ENCODE measurements around the gene DMRT1.
A peak's percentile ranks its signal among the peaks of the same experiment; 100 is the strongest.
"Not testable (repeated sequence)": the region's sequence is repeated elsewhere in the genome, so short reads cannot be mapped to it uniquely, and the experiment has no call there.

DMRT1 gene

GRCh38 chr9:886886-887285 lies 45.4 kb downstream of the DMRT1 start:
- Mint-ChIP-seq H3K27ac (no peak overlapping the region), H3K4me3 (no peak overlapping the region), H3K36me3 (ENCODE audit: low read depth) (no peaks in the 10 kb centered on the region), H3K4me1 (ENCODE audit: low read depth) (peaks cover 4% of the 10 kb centered on the region), H3K9me3 (no peaks in the 10 kb centered on the region), H3K27me3 (peaks cover 17% of the 10 kb centered on the region)

GRCh38 chr9:892123-892522 lies 50.6 kb downstream of the DMRT1 start:
- Mint-ChIP-seq H3K4me3 (no peak overlapping the region), H3K27me3 (peaks cover 17% of the 10 kb centered on the region), H3K4me1 (ENCODE audit: low read depth) (peaks cover 14% of the 10 kb centered on the region), H3K36me3 (ENCODE audit: low read depth) (no peaks in the 10 kb centered on the region), H3K27ac (no peak overlapping the region), H3K9me3 (no peaks in the 10 kb centered on the region)

GRCh38 chr9:893115-893514 lies 51.6 kb downstream of the DMRT1 start:
- no peak overlapping the region for H3K4me3 Mint-ChIP-seq
- H3K9me3 Mint-ChIP-seq = no peaks in the 10 kb centered on the region
- peaks cover 18% of the 10 kb centered on the region for H3K27me3 Mint-ChIP-seq
- peaks cover 14% of the 10 kb centered on the region for H3K4me1 Mint-ChIP-seq (ENCODE audit: low read depth)
- no peak overlapping the region for H3K27ac Mint-ChIP-seq
- H3K36me3 Mint-ChIP-seq (ENCODE audit: low read depth) = no peaks in the 10 kb centered on the region

GRCh38 chr9:893843-894420 lies 52.4 kb downstream of the DMRT1 start:
- Mint-ChIP-seq H3K9me3 (no peaks in the 10 kb centered on the region), H3K27me3 (peaks cover 24% of the 10 kb centered on the region), H3K4me3 (no peak overlapping the region), H3K36me3 (ENCODE audit: low read depth) (no peaks in the 10 kb centered on the region), H3K4me1 (ENCODE audit: low read depth) (peaks cover 14% of the 10 kb centered on the region), H3K27ac (peak overlapping the region; percentile 69)

GRCh38 chr9:899440-900184 lies 58.1 kb downstream of the DMRT1 start:
- Mint-ChIP-seq H3K9me3 (no peaks in the 10 kb centered on the region), H3K36me3 (ENCODE audit: low read depth) (no peaks in the 10 kb centered on the region), H3K4me3 (no peak overlapping the region), H3K27me3 (peaks cover 42% of the 10 kb centered on the region), H3K27ac (no peak overlapping the region), H3K4me1 (ENCODE audit: low read depth) (no peaks in the 10 kb centered on the region)

DNA sequence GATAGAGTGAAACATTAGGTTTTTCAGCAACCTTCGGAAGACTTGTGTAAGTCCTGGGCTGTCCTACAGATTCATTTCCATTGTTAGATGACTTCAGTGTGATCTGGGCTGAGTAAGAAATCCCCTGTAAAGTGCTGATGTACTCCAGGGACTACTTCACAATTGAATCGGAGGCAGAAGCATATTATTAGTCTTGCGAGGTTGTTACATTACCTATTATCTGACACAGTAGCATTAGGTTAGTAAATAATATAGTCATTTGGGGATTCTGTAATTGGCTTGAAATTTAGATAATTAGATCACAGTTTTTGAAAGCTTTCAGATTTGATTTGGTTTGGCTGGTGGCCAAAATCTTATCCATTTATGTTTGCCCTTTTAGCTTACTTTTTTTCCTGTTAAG lies 62.4 kb downstream of the DMRT1 start:
- Mint-ChIP-seq H3K27ac (no peak overlapping the region), H3K9me3 (no peaks in the 10 kb centered on the region), H3K36me3 (ENCODE audit: low read depth) (no peaks in the 10 kb centered on the region), H3K4me1 (ENCODE audit: low read depth) (no peaks in the 10 kb centered on the region), H3K27me3 (peaks cover 65% of the 10 kb centered on the region), H3K4me3 (no peak overlapping the region)

- H3K4me1 Mint-ChIP-seq (ENCODE audit: low read depth) = no peaks in the 10 kb centered on the region
- H3K27ac Mint-ChIP-seq = no peak overlapping the region
- H3K4me3 Mint-ChIP-seq = no peak overlapping the region
- H3K27me3 Mint-ChIP-seq = peaks cover 75% of the 10 kb centered on the region
- H3K36me3 Mint-ChIP-seq (ENCODE audit: low read depth) = no peaks in the 10 kb centered on the region
- H3K9me3 Mint-ChIP-seq = no peaks in the 10 kb centered on the region
Measured at GRCh38 chr9:905906-906305, 64.4 kb downstream of the DMRT1 start.

DNA sequence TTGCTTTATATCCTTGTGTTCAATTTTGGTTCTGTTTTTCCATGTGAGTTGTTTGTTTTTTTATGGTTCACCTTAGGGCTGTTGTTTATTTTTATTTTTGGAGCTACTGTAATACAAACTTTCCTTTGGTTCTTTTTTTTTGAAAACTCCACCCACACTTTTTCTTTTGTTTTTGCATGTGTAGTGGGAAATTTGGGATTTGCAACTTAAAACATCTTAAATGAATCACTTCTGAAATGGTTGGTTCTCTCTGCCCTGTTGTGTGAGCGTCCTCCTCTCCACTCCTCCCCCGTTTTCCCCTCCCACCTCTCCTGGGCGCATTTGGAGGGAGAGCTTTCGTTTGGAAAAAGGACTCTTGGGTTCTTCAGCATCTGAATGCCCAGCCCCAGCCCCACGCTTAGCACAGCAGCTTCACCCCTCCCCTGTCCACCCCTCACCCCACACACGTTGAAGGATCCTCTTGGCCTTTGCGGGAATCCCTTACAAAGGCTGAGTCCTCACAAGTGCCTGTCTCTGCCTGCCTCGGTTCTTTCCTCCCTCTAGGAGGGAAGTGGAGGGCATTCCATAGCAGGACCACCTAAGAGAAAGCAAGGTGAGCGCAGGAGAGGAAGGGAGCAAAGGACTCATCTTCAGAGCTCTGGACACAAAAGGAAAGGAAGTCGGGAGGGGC lies 67.2 kb downstream of the DMRT1 start:
- H3K27ac Mint-ChIP-seq = no peak overlapping the region
- no peaks in the 10 kb centered on the region for H3K36me3 Mint-ChIP-seq (ENCODE audit: low read depth)
- H3K4me3 Mint-ChIP-seq = no peak overlapping the region
- H3K27me3 Mint-ChIP-seq = peaks cover 75% of the 10 kb centered on the region
- H3K9me3 Mint-ChIP-seq = no peaks in the 10 kb centered on the region
- H3K4me1 Mint-ChIP-seq (ENCODE audit: low read depth) = no peaks in the 10 kb centered on the region

DNA sequence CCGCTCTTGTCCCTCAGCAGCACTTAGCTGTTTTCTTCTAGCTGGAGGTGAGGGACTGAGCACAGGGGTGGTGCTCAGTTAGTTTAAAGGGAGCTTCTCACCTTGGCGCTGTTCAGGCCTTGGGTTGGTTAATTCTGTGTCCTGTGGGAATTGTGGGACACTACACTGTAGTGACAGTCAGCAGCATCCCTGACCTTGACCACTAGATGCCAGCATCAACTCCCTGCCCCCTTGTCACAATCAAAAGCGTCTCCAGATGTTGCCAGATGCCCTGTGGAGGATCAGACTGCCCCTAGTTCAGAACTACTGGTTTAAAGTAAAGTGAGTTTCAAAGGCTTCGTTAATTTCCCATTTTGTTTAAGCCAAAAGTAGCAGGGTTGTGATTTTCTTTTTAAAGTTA lies 69.5 kb downstream of the DMRT1 start:
- H3K27me3 Mint-ChIP-seq = peaks cover 54% of the 10 kb centered on the region
- no peaks in the 10 kb centered on the region for H3K4me1 Mint-ChIP-seq (ENCODE audit: low read depth)
- no peak overlapping the region for H3K27ac Mint-ChIP-seq
- H3K9me3 Mint-ChIP-seq = no peaks in the 10 kb centered on the region
- H3K36me3 Mint-ChIP-seq (ENCODE audit: low read depth) = no peaks in the 10 kb centered on the region
- no peak overlapping the region for H3K4me3 Mint-ChIP-seq

GRCh38 chr9:912776-913175 lies 71.3 kb downstream of the DMRT1 start:
- Mint-ChIP-seq H3K36me3 (ENCODE audit: low read depth) (no peaks in the 10 kb centered on the region), H3K9me3 (no peaks in the 10 kb centered on the region), H3K27me3 (peaks cover 41% of the 10 kb centered on the region), H3K27ac (no peak overlapping the region), H3K4me3 (no peak overlapping the region), H3K4me1 (ENCODE audit: low read depth) (no peaks in the 10 kb centered on the region)

- H3K36me3 Mint-ChIP-seq (ENCODE audit: low read depth); H3K27ac Mint-ChIP-seq; H3K4me3 Mint-ChIP-seq; H3K4me1 Mint-ChIP-seq (ENCODE audit: low read depth); H3K9me3 Mint-ChIP-seq: not testable (repeated sequence)
- H3K27me3 Mint-ChIP-seq = peaks cover 36% of the 10 kb centered on the region
Measured at GRCh38 chr9:913526-913925, 72.0 kb downstream of the DMRT1 start.

- H3K9me3 Mint-ChIP-seq = no peaks in the 10 kb centered on the region
- H3K4me1 Mint-ChIP-seq (ENCODE audit: low read depth) = no peaks in the 10 kb centered on the region
- H3K27ac Mint-ChIP-seq = no peak overlapping the region
- H3K36me3 Mint-ChIP-seq (ENCODE audit: low read depth) = no peaks in the 10 kb centered on the region
- peaks cover 10% of the 10 kb centered on the region for H3K27me3 Mint-ChIP-seq
- no peak overlapping the region for H3K4me3 Mint-ChIP-seq
Measured at GRCh38 chr9:917730-918129, 76.2 kb downstream of the DMRT1 start.

DNA sequence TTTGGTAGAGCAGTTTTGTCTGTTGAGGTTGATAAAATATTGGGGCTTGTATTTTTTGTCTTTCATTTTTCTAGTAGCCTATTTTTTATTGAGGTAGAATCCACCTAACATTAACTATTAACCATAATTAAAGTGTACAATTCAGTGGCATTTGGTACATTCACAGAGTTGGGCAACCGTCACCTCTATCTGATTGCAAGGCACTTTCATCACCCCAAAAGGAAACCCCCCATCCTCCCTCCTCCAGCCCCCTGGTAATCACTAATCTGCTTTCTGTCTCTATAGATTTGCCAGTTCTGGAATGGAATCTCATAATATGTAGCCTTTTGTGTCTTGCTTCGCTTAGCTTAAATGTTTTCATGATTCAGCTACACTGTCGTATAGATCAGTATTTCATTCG lies 79.4 kb downstream of the DMRT1 start:
- H3K27ac Mint-ChIP-seq = no peak overlapping the region
- H3K4me3 Mint-ChIP-seq = no peak overlapping the region

GRCh38 chr9:922171-922570 lies 80.7 kb downstream of the DMRT1 start:
- H3K27me3 Mint-ChIP-seq = peaks cover 12% of the 10 kb centered on the region
- no peak overlapping the region for H3K27ac Mint-ChIP-seq
- H3K4me3 Mint-ChIP-seq = no peak overlapping the region
- no peaks in the 10 kb centered on the region for H3K36me3 Mint-ChIP-seq (ENCODE audit: low read depth)
- no peaks in the 10 kb centered on the region for H3K9me3 Mint-ChIP-seq
- no peaks in the 10 kb centered on the region for H3K4me1 Mint-ChIP-seq (ENCODE audit: low read depth)

More for the DNA sequence above, 79.4 kb downstream of the DMRT1 start:
- H3K27me3 Mint-ChIP-seq = peaks cover 17% of the 10 kb centered on the region
- no peaks in the 10 kb centered on the region for H3K9me3 Mint-ChIP-seq
- no peaks in the 10 kb centered on the region for H3K36me3 Mint-ChIP-seq (ENCODE audit: low read depth)
- no peaks in the 10 kb centered on the region for H3K4me1 Mint-ChIP-seq (ENCODE audit: low read depth)

GRCh38 chr9:922731-923130 lies 81.2 kb downstream of the DMRT1 start:
- Mint-ChIP-seq H3K27ac (no peak overlapping the region), H3K4me1 (ENCODE audit: low read depth) (no peaks in the 10 kb centered on the region), H3K9me3 (no peaks in the 10 kb centered on the region), H3K4me3 (no peak overlapping the region), H3K36me3 (ENCODE audit: low read depth) (no peaks in the 10 kb centered on the region), H3K27me3 (peaks cover 12% of the 10 kb centered on the region)
